Measurements from ENCODE around the gene IL1RL1.

The IL1RL1 gene

GRCh38 chr2:102369866-102370265, 58.5 kb downstream of the IL1RL1 start:
- in situ Hi-C loops (cut with HindIII; ENCODE audit: low sequenced_read_pairs): no loop called here
- H3K4me3 ChIP-seq (ENCODE audit: low read depth, low read length): no peak overlapping the region
- DNase-seq (ENCODE audit: low read depth): no peak
- TF ChIP-seq CTCF (IDR thresholded peaks at IDR 0.05; ENCODE audit: low read depth, low read length, missing control alignments): no peak

- in situ Hi-C loops (cut with HindIII; ENCODE audit: low sequenced_read_pairs): no loop called here
- DNase-seq (ENCODE audit: low read depth): no peak
- no peak for TF ChIP-seq CTCF (IDR thresholded peaks at IDR 0.05; ENCODE audit: low read depth, low read length, missing control alignments)
- no peak overlapping the region for H3K4me3 ChIP-seq (ENCODE audit: low read depth, low read length)
These were observed 64.8 kb downstream of the IL1RL1 start for GRCh38 chr2:102376052-102376591.

GRCh38 chr2:102383722-102384121, 72.4 kb downstream of the IL1RL1 start:
- H3K4me3 ChIP-seq (ENCODE audit: low read depth, low read length): no peak overlapping the region
- no peak for DNase-seq (ENCODE audit: low read depth)
- in situ Hi-C loops (cut with HindIII; ENCODE audit: low sequenced_read_pairs): no loop called here
- no peak for TF ChIP-seq CTCF (IDR thresholded peaks at IDR 0.05; ENCODE audit: low read depth, low read length, missing control alignments)

GRCh38 chr2:102385522-102385921, 74.2 kb downstream of the IL1RL1 start:
- in situ Hi-C loops (cut with HindIII; ENCODE audit: low sequenced_read_pairs): no loop called here
- H3K4me3 ChIP-seq (ENCODE audit: low read depth, low read length): no peak overlapping the region
- DNase-seq (ENCODE audit: low read depth): no peak
- no peak for TF ChIP-seq CTCF (IDR thresholded peaks at IDR 0.05; ENCODE audit: low read depth, low read length, missing control alignments)

GRCh38 chr2:102386004-102386403, 74.6 kb downstream of the IL1RL1 start:
- no peak for TF ChIP-seq CTCF (IDR thresholded peaks at IDR 0.05; ENCODE audit: low read depth, low read length, missing control alignments)
- in situ Hi-C loops (cut with HindIII; ENCODE audit: low sequenced_read_pairs): no loop called here
- DNase-seq (ENCODE audit: low read depth): no peak
- H3K4me3 ChIP-seq (ENCODE audit: low read depth, low read length): no peak overlapping the region

GRCh38 chr2:102386867-102387541, 75.6 kb downstream of the IL1RL1 start:
- no peak overlapping the region for H3K4me3 ChIP-seq (ENCODE audit: low read depth, low read length)
- no peak for TF ChIP-seq CTCF (IDR thresholded peaks at IDR 0.05; ENCODE audit: low read depth, low read length, missing control alignments)
- no peak for DNase-seq (ENCODE audit: low read depth)
- in situ Hi-C loops (cut with HindIII; ENCODE audit: low sequenced_read_pairs): no loop called here

All from astrocyte of the cerebellum (primary cell).